HG03571 (cell line): ENCODE results near the gene TBCD.

Experiments
- ATAC-seq: cut with Tn5 transposase; IDR thresholded peaks from one replicate; pipeline ENCODE4 v1.9.1; 2021; ENCODE audit not compliant: unreplicated experiment

Gene TBCD

GRCh38 chr17:82921426-82921825 lies 169.6 kb downstream of the TBCD start:
- ATAC-seq: no peak

- ATAC-seq: no peak
These were observed 170.8 kb downstream of the TBCD start for GRCh38 chr17:82922646-82923045.

GRCh38 chr17:82923366-82924113 lies 171.7 kb downstream of the TBCD start:
- no peak for ATAC-seq

- no peak for ATAC-seq
These were observed 172.3 kb downstream of the TBCD start for GRCh38 chr17:82924214-82924613.

GRCh38 chr17:82924812-82925211 lies 172.9 kb downstream of the TBCD start:
- ATAC-seq: no peak

GRCh38 chr17:82925336-82925735 lies 173.5 kb downstream of the TBCD start:
- no peak for ATAC-seq

GRCh38 chr17:82926081-82926480 lies 174.2 kb downstream of the TBCD start:
- ATAC-seq: no peak

GRCh38 chr17:82926716-82927115 lies 174.9 kb downstream of the TBCD start:
- no peak for ATAC-seq

- no peak for ATAC-seq
These were observed 175.4 kb downstream of the TBCD start for GRCh38 chr17:82927311-82927660.

- no peak for ATAC-seq
These were observed 176.1 kb downstream of the TBCD start for GRCh38 chr17:82927661-82928601.

GRCh38 chr17:82929011-82929622 lies 177.3 kb downstream of the TBCD start:
- ATAC-seq: no peak

- ATAC-seq: no peak
These were observed 177.8 kb downstream of the TBCD start for GRCh38 chr17:82929676-82930042.

GRCh38 chr17:82930043-82930923 lies 178.4 kb downstream of the TBCD start:
- ATAC-seq: no peak

GRCh38 chr17:82930924-82931698 lies 179.2 kb downstream of the TBCD start:
- ATAC-seq: no peak

GRCh38 chr17:82931699-82932517 lies 180.0 kb downstream of the TBCD start:
- ATAC-seq: no peak

- ATAC-seq: no peak
These were observed 180.8 kb downstream of the TBCD start for GRCh38 chr17:82932518-82933310.

- ATAC-seq: no peak
These were observed 182.0 kb downstream of the TBCD start for GRCh38 chr17:82933911-82934310.

- no peak for ATAC-seq
These were observed 184.3 kb downstream of the TBCD start for GRCh38 chr17:82935966-82936767.
